ENCODE results near the gene PTH1R. TPM values are rescaled to one million over a fixed set of nuclear protein-coding genes. Genes with fewer than 3 reads are reported as not detected.

Gene PTH1R
- total RNA-seq, 1 experiment from 2014 or later: 1.0 TPM

DNA sequence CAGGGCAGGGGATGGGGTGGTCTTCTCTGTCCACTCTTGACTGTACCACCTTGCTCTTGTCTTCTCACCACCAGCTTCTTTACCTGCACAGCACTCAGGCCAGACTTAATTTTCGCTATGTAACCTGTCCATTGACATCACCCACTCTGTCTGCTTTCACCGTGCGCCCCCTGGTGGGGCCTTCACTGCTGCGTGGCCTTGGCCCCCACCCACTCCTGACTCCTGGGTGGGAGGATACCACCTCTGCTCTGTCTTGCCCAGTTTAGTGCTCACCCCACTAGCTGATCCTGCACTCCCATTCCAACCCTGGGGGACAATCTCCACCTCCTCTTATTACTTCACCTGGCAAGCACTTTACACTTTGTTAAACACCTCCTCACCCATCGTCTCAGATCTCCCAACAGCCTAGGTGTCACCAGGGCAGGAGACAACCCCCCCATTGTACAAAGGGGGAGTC is 17.7 kb downstream of the PTH1R start:
- H3K4me1 ChIP-seq (ENCODE audit: insufficient read depth, low read length): no peaks in the 10 kb centered on the region; the same call in 1 of the 2 replicates

More for the DNA sequence above, 17.7 kb downstream of the PTH1R start:
- H3K79me2 ChIP-seq (ENCODE audit: insufficient read depth, low read length): no peaks in the 10 kb centered on the region
- H3K4me2 ChIP-seq (ENCODE audit: insufficient read depth, insufficient read length, low read length): no peak overlapping the region
- peaks cover 16% of the 10 kb centered on the region; the same call in 1 of the 2 replicates for H3K27me3 ChIP-seq (ENCODE audit: insufficient read depth, low read length)
- no peak overlapping the region for H3T11ph ChIP-seq (ENCODE audit: low read length)
- H3K23me2 ChIP-seq (ENCODE audit: insufficient read length, low read depth, low read length, poor library complexity, severe bottlenecking): peaks cover 8% of the 10 kb centered on the region
- no peak overlapping the region for H3K27ac Mint-ChIP-seq
- H2AFZ ChIP-seq (ENCODE audit: low read length): no peak overlapping the region
- no peak overlapping the region for H3K9ac ChIP-seq (ENCODE audit: extremely low read depth, insufficient read length, low read length)
- H2BK5ac ChIP-seq (ENCODE audit: insufficient read length, low read length): no peak overlapping the region
- peaks cover 7 to 13% of the 10 kb centered on the region in 2 experiments for H3K4me1 Mint-ChIP-seq
- no peak overlapping the region for H2BK15ac ChIP-seq (ENCODE audit: low read depth, low read length)
- peaks cover 63% of the 10 kb centered on the region for H3K27me3 Mint-ChIP-seq (ENCODE audit: low read depth)
- no peak overlapping the region for H3K4ac ChIP-seq (ENCODE audit: low read depth, low read length)
- no peaks in the 10 kb centered on the region for H3K79me1 ChIP-seq (ENCODE audit: insufficient read depth, low read depth, low read length, poor library complexity, severe bottlenecking)
- H4K91ac ChIP-seq (ENCODE audit: insufficient read length, low read depth, low read length): no peak overlapping the region
- no peak overlapping the region for H4K8ac ChIP-seq (replicated peaks; ENCODE audit: insufficient read length, low read depth, low read length)
- no peak overlapping the region for H3K4me3 Mint-ChIP-seq
- no peak overlapping the region for H2BK12ac ChIP-seq (ENCODE audit: insufficient read length, low read depth, low read length)
- H3K56ac ChIP-seq (ENCODE audit: insufficient read length, low read depth, low read length): no peak overlapping the region
- no peak overlapping the region for H3K18ac ChIP-seq (ENCODE audit: insufficient read length, low read depth, low read length)
- no peak overlapping the region for H2AK5ac ChIP-seq (ENCODE audit: insufficient read length, low read length)
- no peak overlapping the region for H2BK20ac ChIP-seq (ENCODE audit: low read depth, low read length, poor library complexity, severe bottlenecking)
- H2BK120ac ChIP-seq (ENCODE audit: low read depth, low read length, poor library complexity, severe bottlenecking): no peak overlapping the region
- no peaks in the 10 kb centered on the region for H3K36me3 Mint-ChIP-seq (ENCODE audit: insufficient read depth in 1 of 3, low read depth in 3 of 3)
- no peaks in the 10 kb centered on the region for H3K9me3 ChIP-seq (ENCODE audit: control insufficient read depth, low read depth, low read length)
- H3K23ac ChIP-seq (ENCODE audit: insufficient read length, low read depth, low read length): no peak overlapping the region
- no peak for DNase-seq
- no peak overlapping the region for H3K27ac ChIP-seq (ENCODE audit: insufficient read length, low read depth, low read length)
- TF ChIP-seq, protein P1, sequence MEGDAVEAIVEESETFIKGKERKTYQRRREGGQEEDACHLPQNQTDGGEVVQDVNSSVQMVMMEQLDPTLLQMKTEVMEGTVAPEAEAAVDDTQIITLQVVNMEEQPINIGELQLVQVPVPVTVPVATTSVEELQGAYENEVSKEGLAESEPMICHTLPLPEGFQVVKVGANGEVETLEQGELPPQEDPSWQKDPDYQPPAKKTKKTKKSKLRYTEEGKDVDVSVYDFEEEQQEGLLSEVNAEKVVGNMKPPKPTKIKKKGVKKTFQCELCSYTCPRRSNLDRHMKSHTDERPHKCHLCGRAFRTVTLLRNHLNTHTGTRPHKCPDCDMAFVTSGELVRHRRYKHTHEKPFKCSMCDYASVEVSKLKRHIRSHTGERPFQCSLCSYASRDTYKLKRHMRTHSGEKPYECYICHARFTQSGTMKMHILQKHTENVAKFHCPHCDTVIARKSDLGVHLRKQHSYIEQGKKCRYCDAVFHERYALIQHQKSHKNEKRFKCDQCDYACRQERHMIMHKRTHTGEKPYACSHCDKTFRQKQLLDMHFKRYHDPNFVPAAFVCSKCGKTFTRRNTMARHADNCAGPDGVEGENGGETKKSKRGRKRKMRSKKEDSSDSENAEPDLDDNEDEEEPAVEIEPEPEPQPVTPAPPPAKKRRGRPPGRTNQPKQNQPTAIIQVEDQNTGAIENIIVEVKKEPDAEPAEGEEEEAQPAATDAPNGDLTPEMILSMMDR (conservative IDR thresholded peaks at IDR 0.05): peak; percentile 80
- H3K9me3 Mint-ChIP-seq: no peaks in the 10 kb centered on the region; a peak in 1 of 5 replicates
- no peak overlapping the region for H4K5ac ChIP-seq (ENCODE audit: insufficient read length, low read depth, low read length)
- WGBS (ENCODE audit: extremely low coverage, insufficient read length, low lambda C conversion rate): no CpG with 5 or more reads among the region's 5 CpGs
- H4K20me1 ChIP-seq (ENCODE audit: control insufficient read depth, insufficient read depth, insufficient read length): no peaks in the 10 kb centered on the region
- H3K14ac ChIP-seq (ENCODE audit: insufficient read depth, low read length): no peak overlapping the region

Measured in H9 (cell line).